A549 (cell line): Measurements from ENCODE around the gene ADCK2.

Source experiments
- JUN ChIP-seq, 2 experiments: fragments of >200 bp; sonication (Bioruptor Twin); formaldehyde crosslinking; IDR thresholded peaks; 2 replicates in 1 of 2; 3 replicates in 1 of 2; pipeline ENCODE4 v1.6.1; 2016 to 2017
- KDM5A ChIP-seq: fragments of 200-600 bp; sonication (generic); IDR thresholded peaks from 2 replicates; pipeline ENCODE4 v1.6.1; 2016; ENCODE audit warnings: antibody characterized with exemption, mild to moderate bottlenecking
- MAX ChIP-seq: IDR thresholded peaks from 2 replicates; pipeline ENCODE4 v1.6.1; 2012
- POLR2A ChIP-seq: IDR thresholded peaks from 2 replicates; pipeline ENCODE4 v1.6.1; 2012; ENCODE audit warnings: mild to moderate bottlenecking, low read length
- RAD21 ChIP-seq, 2 experiments: fragments of >200 bp in 1 of 2; sonication (Bioruptor Twin) in 1 of 2; formaldehyde crosslinking in 1 of 2; IDR thresholded peaks in 1 of 2; conservative IDR thresholded peaks in 1 of 2; 2 replicates in 1 of 2; 3 replicates in 1 of 2; pipeline ENCODE4 v1.6.1; 2012 to 2018; ENCODE audit warnings: inconsistent platforms in 1 of 2
- RFX5 ChIP-seq: fragments of 450-650 bp; IDR thresholded peaks from 2 replicates; pipeline ENCODE4 v1.7.1; 2014; ENCODE audit warnings: antibody characterized with exemption, mild to moderate bottlenecking, moderate library complexity
- TF ChIP-seq, protein P1 (sequence below): fragments of >200 bp; sonication (Bioruptor Twin); formaldehyde crosslinking; IDR thresholded peaks from 3 replicates; pipeline ENCODE4 v1.5.1; 2016
- TF ChIP-seq, protein P2 (sequence below): fragments of 450-650 bp; IDR thresholded peaks from 2 replicates; pipeline ENCODE4 v1.6.1; 2014; ENCODE audit warnings: antibody characterized with exemption

DNA sequence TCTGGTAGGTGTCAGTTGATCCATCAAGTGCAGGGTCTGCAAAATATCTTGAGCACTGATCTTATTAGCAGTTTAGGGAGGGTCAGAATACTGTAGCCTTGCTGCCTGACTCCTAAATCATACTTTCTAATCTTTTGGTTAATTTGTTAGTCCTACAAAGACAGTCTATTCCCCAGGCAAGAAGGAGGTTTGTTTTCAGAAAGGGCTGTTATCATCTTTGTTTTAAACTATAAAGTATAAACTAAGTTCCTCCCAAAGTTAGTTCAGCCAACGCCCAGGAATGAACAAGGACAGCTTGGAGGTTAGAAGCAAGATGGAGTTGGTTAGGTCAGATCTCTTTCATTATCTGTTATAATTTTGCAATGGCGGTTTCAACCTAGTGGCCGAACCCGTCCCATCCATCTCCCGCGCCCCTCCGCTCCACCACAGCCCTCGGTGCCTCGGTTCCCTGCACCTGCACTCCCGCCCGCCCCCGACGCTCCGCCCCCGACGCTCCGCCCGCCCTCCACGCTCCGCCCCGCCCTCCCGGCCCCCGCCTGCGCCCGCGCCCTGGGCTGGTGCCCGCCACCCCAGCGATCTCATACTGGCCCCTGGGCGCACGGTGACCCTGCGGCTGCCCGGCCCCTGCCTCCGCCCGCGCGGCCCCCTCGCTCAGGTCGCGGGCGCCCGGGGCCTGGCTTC lies at the start of gene ADCK2:
- TF ChIP-seq, protein P1, sequence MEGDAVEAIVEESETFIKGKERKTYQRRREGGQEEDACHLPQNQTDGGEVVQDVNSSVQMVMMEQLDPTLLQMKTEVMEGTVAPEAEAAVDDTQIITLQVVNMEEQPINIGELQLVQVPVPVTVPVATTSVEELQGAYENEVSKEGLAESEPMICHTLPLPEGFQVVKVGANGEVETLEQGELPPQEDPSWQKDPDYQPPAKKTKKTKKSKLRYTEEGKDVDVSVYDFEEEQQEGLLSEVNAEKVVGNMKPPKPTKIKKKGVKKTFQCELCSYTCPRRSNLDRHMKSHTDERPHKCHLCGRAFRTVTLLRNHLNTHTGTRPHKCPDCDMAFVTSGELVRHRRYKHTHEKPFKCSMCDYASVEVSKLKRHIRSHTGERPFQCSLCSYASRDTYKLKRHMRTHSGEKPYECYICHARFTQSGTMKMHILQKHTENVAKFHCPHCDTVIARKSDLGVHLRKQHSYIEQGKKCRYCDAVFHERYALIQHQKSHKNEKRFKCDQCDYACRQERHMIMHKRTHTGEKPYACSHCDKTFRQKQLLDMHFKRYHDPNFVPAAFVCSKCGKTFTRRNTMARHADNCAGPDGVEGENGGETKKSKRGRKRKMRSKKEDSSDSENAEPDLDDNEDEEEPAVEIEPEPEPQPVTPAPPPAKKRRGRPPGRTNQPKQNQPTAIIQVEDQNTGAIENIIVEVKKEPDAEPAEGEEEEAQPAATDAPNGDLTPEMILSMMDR, result no peak
- TF ChIP-seq, protein P2, sequence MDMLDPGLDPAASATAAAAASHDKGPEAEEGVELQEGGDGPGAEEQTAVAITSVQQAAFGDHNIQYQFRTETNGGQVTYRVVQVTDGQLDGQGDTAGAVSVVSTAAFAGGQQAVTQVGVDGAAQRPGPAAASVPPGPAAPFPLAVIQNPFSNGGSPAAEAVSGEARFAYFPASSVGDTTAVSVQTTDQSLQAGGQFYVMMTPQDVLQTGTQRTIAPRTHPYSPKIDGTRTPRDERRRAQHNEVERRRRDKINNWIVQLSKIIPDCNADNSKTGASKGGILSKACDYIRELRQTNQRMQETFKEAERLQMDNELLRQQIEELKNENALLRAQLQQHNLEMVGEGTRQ, result no peak
- TF ChIP-seq KDM5A, result no peak
- peak in 1 of 2 experiments; percentile 71; a peak in 1 of 5 replicates for TF ChIP-seq JUN (IDR thresholded peaks at IDR 0.05)
- no peak for TF ChIP-seq RAD21 (conservative IDR thresholded peaks at IDR 0.05 in 1 of 2, IDR thresholded peaks at IDR 0.05 in 1 of 2)
- no peak for TF ChIP-seq RFX5
- peak; percentile 49 for TF ChIP-seq POLR2A
- TF ChIP-seq MAX, result no peak
